Adrenal gland (tissue), 5 donors: Measurements from ENCODE around the gene PTPRN.

Source experiments
- POLR2A ChIP-seq, 2 donors: fragments of 450-650 bp; IDR thresholded peaks; one replicate each; pipeline ENCODE4 v1.6.1; 2017; ENCODE audit warnings: antibody characterized with exemption in 2 of 2, mild to moderate bottlenecking in 2 of 2, moderate library complexity in 1 of 2
- TF ChIP-seq, protein P1 (sequence below), 6 experiments: fragments of 450-650 bp in 4 of 6; fragments of 200-600 bp in 2 of 6; sonication (generic) in 1 of 6; IDR thresholded peaks; 1 replicate in 5 of 6; 2 replicates in 1 of 6; pipeline versions ENCODE4 v1.5.1 to v1.8.0; 2016 to 2021; ENCODE audit warnings: antibody characterized with exemption in 6 of 6, mild to moderate bottlenecking in 2 of 6, moderate library complexity in 1 of 6
- donor health status: DM: no; HTN: no; CAD: no.

DNA sequence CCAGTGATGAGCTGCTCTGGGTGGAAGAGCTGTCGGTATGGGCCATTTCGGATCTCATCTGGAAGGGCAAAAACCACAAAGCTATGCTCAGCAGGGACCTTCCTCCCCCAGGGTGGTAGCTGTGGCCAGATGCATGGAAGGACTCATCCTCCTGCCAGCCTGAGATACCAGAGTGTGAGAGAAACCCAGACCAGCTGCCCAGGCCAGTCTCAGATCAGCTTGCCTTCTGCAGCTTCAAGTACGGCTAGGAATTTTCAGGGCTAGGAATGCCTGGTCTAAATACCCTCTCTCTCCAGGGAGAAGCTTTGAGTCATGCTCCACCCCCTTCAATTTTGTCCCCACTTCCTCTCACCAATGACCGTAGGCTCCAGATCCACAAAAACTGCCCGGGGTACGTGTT is 57.5 kb downstream of the PTPRN start:
- TF ChIP-seq, protein P1, sequence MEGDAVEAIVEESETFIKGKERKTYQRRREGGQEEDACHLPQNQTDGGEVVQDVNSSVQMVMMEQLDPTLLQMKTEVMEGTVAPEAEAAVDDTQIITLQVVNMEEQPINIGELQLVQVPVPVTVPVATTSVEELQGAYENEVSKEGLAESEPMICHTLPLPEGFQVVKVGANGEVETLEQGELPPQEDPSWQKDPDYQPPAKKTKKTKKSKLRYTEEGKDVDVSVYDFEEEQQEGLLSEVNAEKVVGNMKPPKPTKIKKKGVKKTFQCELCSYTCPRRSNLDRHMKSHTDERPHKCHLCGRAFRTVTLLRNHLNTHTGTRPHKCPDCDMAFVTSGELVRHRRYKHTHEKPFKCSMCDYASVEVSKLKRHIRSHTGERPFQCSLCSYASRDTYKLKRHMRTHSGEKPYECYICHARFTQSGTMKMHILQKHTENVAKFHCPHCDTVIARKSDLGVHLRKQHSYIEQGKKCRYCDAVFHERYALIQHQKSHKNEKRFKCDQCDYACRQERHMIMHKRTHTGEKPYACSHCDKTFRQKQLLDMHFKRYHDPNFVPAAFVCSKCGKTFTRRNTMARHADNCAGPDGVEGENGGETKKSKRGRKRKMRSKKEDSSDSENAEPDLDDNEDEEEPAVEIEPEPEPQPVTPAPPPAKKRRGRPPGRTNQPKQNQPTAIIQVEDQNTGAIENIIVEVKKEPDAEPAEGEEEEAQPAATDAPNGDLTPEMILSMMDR (IDR thresholded peaks at IDR 0.05) = no peak
- no peak for TF ChIP-seq POLR2A (IDR thresholded peaks at IDR 0.05)
